GM19025 (cell line): Measurements from ENCODE around the gene INTS11.

ENCODE experiments used
- ATAC-seq: cut with Tn5 transposase; IDR thresholded peaks from one replicate; pipeline ENCODE4 v1.9.1; 2021; ENCODE audit warnings: mild to moderate bottlenecking, low read depth, moderate library complexity; ENCODE audit not compliant: unreplicated experiment

Gene INTS11

DNA sequence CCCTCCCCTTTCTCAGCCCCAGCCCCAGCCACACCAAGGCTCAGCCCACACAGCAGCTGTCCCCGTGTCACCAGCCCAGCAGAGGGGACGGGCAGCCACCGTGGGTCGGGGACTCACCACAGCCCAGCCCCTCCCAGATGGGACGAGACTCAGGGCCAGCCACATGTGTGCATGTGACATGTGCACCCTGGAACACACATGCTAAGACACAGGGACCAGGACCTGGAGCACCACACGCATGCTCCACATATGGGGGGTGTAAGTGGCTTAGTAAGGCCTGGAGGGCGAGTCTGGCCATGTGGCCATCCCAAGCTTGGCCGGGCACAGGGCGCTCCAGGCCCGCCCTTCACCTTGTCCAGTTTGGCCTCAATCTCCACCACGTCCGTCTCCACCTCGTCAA lies 20.7 kb downstream of the INTS11 start:
- ATAC-seq: no peak

DNA sequence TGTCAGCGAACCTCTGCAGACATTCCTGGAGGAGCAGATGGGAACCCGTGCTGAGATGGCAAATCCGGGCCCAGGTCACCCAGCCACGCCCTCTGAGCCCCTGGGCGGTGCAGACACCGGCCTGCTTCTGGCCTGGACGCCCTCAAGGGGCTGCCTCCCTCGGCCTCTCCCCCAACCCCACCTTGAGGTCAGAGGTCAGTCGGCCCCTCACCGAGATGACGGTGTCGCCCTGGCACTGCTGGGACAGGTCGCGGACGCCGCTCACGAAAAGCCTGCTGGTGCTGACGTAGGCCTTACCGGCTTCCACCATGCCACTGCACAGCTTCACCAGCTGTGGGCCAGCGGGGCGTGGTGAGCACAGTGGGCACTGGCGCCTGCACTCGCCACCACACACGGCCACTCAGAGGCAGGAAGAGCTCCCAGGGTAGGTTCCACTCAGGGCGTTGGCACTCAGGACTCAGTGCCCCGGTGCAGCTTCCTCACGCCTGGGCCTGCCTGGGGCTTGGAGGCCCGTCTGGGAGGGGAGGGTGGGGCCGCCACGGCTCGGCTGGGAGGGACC lies 21.4 kb downstream of the INTS11 start:
- ATAC-seq: no peak

DNA sequence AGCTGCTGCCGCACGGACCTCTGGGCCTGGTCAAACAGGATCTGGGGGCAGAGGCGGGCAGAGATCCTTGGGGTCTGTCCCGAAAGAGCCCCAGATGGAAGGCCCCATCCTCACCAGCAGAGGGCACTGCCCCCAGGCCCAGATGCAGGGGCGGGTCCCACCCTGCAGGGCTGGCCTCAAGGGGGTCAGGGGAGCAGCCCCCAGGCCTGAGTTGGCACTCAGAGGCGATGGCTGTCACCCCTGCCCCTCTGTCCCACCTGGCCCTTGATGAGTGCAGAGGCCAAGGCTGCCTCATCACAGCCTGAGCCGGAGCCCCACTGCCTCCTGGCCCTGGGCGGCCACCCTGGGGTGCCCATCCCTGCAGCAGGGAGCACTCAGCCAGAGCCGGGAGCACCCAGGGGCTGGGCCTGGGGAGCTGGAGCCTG lies 22.4 kb downstream of the INTS11 start:
- no peak for ATAC-seq

DNA sequence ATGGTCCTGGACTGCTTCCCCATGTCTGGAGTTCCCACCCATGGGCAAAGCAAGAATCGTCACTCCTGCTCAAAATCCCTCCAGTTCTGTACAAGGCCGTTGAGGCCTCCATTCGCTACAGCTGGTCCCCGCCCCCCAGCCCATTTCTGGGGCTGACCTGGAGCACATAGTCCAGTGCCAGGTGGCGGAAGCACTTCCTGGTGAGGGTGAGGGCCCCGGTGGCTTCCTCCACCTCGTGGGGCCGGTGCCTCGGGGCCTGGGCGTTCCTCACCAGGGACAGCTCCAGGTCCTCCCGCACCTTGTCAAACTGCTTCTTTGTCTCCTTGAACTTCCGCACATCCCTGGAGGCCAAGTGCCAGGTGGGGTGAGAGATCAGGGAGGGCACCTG lies 24.1 kb downstream of the INTS11 start:
- ATAC-seq: no peak

DNA sequence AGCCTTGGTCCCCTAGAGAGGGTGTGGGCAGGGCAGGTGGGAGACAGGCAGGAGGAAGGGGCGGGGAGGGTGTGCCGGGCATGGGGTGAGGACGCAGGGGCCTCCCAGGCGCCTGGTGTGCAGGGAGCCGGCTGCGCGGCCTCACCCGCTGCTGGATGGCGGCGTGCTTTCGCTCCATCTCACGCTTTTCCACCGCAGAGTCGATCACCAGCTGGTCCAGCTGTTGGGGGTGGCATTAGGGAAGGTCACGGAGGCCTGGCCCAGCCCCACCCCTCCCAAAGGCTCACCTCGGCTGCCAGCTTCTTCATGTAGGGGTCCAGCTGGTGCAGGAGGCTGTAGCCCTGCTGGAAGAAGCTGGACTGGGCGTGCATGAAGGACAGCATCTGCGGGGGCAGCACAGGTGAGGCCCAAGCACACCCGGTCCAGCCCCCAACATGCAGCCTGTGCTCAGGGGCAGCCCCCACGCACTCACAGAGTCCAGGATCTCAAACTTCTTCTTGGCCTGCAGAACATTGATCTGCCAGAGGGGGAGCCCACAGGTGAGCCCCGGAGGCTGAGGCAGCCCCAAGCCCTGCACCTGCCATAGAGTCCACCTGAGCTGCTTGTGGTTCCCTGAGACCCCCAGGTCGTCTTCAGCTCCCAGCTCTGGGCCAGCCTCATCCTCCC lies 24.6 kb downstream of the INTS11 start:
- no peak for ATAC-seq

DNA sequence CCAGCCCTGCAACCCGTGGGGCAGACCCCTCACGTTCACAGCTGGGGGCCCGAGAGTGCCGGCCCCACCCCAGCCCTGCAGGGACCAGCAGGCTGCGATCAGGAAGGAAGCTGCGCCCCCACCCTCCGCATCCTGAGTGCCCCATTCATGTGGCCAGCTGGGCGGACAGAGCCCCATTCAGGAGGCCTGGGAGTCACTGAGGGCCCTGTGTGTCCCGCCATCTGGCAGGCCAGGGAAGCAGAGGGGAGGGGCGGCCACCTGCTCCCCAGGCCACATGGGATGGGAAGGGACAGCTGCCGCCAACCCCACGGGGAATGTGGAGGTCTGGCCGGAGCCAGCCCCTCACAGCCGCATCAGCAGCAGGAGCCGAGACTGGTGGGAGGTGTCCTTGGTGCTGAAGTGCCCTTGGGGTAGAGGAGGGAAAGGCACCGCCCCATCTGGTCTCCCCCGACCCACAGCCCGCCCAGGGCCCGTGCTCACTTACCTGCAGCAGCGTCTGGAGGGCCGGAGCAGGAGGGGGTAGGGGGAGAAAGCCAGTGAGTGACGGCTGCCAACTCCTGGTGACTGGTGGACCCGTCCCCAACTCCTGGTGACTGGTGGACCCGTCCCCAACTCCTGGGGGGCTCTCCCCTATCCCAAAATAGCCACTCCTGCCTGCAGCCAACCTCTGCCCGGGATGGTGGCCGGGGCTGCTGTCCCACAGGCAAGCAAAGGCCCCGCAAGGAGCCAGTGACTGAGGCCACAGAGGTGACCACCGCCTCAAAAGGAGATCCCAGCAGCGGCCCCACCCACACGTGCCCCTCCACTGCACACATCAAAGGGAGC lies 25.4 kb downstream of the INTS11 start:
- no peak for ATAC-seq

DNA sequence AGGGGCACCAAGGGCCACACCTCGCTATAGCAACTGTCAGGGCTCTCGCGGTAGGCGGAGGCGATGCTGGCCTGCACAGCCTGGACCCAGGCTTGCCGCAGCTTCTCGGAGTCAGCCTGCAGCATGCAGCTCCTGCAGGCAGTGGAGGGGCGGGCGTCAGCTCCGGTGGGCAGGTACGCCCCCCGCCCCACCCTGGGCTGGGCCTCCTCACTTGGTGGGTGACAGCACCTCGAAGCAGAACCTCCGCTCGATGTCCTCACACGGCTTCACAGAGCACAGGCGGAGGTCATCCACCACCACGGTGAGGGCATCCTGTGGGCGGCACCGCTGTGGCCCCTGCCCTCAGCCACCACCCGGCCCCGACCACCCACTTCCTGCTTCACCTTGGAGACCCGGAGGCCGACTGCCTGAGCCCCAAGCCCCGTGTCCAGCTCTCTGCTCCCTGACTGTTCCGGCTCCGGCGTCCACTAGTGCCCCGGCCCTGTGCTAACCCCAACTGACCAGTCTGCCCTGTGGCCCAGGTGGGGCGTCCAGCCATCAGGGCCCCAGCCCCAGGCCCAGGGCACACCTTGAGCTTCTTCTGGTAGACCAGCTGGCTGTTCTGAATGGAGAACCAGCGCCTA lies 26.5 kb downstream of the INTS11 start:
- no peak for ATAC-seq

DNA sequence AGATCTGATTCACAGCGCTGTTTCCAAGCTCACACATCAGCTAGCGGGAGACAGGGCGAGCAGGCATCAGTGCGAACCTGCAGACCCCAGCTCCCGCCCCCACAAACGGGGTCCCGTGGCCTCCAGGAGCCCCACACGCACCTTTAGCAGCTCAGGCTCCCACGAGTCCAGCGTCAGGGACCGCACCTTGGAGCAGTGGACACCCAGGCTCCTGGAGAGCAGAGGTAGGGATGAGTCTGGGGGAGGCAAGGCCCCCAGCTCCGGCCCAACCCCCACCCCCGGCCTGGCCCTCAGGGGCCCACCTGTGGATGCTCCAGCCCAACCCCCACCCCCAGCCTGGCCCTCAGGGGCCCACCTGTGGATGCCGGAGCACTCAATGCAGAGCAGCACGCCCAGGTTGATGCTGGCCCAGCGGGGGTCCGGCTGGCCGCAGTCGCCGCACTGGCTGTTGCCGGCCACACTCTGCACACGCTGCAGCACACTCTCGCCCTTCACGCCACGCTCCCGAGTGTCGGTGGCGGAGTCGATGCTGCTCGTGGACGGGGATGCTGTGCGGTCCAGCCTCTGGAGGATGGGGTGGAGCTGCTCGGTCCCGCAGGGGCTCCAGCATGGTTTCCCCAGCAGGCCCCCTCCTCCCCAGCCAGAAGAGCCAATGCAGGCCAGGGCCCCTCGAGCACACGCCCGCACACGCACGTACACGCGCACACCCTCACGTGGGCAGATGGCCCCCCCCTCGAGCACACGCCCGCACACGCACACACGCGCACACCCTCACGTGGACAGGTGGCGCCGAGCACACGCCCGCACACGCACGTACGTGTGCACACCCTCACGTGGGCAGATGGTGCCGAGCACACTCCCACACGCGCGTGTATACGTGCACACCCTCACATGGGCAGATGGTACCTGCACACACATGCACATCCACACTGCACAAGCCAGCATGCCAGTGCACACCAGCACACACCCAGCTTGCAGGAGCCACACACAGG lies 28.1 kb downstream of the INTS11 start:
- ATAC-seq: no peak

DNA sequence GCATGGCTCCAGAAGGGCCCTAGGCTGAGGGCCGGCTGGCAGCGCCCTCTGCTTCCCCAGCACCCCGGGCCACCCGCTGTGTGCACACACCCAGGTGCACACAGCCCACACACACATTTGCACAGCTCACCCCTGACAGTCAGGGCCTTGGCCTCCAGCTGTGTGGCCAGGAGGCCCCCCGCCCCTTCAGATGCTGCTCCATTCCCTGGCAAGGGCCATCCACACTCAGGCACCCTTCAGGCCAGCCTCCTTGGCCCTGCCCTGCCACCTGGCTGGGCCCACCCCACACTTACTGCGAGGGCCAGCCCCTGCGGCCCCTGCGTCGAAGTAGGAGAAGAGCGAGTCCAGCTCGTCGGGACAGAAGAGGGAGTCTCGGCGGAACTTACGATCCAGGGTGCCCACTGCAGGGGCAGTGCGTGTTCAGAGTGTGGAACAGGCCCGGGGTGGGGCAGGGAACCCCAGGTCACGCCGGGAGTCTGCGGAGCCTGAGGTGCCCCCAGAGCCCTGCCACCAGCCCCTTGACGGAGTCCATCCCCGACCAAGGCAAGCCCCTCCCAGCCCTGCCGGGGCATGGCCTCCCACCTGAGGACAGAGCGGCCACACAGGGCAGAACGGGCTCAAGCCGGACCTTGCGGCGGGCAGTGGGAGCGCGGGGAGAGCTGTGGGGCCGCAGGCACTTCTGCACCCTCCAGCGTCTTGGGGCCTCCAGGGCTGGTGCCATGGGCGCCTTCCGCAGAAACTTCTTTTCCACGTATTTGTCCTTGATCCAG lies 29.1 kb downstream of the INTS11 start:
- no peak for ATAC-seq

DNA sequence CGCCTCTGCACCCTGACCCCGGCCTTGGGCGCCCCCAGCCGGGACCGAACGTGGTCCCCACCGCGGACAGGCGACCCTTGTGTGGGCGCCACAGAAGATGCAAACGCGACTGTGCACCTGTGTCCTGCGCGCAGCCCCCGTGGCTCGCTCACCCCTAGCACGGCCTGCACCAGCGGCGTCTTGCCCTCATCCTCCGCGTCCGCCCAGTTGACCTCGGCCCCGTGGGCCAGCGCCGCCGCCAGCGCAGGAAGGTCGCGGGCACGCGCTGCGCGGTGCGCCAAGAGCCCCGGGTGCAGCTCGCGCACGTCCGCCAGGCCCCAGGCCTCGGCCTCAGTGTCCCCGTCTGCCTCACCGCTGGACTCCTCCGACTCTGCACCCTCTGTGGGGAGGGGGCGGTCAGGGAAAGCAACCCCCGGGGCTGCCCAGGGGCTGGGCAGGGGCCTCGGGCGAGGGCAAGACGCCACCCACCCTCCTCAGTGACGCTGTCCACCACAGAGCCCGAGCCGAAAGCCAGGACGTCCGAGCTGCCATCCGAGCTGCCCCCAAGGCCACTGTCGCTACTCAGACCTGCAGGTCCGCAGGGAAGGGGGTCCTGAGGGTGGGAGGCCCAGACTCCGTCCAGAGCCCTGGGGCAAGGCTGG lies 30.1 kb downstream of the INTS11 start:
- ATAC-seq: no peak

DNA sequence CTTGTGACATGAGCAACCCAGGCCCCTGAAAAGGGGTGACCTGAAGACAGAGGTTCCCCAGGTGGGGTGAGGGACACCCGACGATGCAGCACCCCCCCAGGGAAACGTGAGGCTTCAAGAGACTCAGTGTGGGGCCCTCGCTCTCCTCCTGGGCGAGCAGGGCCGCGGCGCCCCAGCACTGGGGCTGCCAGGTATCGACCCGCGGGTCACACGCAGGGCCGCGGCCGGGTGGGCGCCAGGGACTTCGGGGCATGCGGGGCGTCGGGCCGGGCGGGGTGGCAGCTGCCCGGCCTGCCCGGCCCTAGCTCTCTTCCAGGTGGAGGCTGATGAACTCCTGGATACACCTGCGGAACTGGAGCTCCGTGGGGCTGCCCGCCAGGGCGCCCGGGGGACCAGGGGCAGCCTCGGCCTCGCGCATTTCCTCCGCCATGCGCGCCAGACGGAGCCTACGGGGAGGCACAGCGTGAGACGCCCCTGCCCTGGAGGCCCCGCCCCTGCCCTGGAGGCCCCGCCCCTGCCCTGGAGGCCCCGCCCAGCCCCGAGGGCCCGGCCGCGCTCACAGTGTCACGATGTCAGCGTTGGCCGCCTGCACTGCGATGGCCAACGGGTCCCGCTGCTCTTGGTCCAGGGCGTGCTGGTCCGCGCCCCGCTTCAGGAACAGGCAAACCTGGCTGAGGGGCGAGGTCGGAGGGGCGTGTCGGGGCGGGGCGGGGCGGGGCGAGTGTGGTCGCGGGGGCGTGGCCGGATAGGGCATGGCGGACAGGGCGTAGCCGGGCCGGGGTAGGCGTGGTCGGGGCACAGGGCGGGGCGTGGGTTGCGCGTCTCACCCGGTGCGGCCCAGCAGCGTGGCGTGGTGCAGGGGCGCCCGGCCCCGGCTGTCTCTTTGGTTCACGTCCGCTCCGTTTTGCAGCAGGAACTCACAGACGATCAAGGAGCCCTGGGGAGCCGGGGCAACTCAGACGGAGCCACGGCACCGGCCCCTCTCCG lies 30.9 kb downstream of the INTS11 start:
- no peak for ATAC-seq

DNA sequence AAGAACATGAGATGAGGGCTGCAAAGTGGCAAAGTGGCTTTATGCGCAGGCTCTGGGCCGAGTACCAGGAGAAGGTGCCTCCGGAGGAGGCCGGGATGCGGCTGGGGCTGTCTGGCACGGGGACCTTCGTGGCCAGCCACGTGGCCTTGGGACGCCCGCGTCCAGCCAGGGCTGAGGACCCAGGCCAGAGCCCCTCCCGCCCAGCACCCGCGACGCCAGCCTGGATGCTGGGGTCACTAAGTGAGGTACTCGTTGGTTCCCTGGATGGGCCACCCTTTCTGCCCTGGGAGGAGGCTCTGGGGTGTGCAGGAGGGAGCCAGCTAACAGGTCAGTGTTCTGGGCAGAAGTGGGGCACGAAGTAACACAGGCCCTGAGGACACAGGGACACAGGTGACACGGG lies 31.6 kb downstream of the INTS11 start:
- ATAC-seq: no peak

DNA sequence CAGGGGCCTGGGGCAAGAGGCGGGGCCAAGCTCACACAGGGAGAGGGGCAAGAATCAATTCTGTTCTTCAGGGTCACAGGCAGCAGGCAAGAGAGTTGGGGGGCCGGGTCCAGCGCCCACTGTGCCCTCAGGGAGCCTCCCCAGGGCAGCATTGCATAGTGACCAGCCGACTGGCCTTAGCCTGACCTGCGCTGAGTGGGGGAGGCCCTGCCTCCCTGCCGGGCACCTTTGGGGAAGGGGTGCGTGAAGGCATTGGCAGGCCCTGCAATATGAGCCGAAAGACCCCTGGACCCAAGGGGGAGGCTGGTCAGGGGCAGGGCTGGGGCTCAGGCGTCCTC lies 32.0 kb downstream of the INTS11 start:
- ATAC-seq: no peak

DNA sequence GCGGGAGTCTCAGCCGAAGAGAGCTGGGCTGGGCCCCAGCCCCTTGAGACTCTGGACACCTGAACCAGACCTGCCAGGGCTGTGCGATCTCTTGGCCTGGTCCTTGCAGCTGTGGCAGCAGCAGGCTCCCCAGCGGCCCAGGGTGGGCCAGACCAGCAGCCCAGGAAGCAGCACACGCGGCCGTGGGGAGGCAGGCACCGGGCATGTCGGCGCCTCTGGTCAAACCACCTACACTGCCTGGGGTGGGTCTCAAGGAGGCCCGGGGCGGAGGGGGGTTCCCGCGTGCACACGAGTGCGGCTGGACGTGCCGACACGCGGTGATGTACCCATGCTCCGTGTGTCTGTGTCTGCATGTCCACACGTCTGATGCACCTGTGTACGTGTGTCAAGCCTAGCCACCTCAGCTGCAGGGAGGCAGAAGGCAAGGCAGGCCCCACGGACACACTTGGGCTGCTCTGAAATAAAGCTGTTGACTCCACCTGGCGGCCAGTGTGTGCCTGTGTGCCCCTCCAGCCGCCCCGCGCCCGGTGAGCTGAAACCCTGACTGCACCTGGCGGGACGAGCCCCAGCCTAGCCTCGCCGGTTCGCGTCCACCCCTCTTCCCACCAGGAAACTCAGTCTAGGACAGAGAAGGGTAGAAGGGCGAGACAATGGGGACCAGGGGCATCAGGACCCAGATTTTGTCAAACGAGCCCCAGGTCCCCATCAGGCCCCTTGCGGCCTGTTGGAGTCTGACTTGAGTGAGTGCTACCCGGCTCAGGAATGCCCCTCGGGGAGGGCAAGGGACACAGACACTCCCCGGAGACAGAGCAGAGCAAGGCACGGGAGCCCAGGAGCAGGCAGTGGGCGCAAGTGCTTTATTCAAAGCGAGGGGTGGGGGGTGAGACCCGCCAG lies 32.7 kb downstream of the INTS11 start:
- no peak for ATAC-seq

DNA sequence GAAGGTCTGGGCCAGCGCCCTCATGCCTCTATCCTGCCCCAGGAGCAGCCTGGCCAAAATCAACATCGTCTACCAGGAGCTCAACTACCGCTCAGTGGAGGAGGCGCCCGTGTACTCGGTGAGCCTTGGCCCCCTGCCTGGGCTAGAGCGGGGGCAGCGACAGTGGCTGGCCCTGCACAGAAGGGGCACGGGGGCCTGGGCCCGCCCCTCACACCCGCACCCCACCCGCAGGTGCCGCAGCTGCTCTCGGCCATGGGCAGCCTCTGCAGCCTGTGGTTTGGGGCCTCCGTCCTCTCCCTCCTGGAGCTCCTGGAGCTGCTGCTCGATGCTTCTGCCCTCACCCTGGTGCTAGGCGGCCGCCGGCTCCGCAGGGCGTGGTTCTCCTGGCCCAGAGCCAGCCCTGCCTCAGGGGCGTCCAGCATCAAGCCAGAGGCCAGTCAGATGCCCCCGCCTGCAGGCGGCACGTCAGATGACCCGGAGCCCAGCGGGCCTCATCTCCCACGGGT lies 33.4 kb downstream of the INTS11 start:
- no peak for ATAC-seq

DNA sequence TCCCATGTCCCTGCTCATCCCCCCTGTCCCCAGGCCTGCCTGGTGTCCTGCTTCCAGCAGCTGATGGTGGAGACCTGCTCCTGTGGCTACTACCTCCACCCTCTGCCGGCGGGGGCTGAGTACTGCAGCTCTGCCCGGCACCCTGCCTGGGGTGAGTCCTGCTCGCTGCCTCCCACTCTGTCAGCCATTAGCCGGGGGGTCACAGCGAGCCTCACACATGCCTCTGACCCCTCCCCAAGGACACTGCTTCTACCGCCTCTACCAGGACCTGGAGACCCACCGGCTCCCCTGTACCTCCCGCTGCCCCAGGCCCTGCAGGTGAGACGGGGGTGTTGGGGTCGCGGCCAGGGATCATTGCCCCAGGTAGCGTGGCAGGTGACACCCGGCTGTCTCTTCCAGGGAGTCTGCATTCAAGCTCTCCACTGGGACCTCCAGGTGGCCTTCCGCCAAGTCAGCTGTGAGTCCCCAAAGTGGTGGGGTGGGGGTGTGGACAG lies 34.2 kb downstream of the INTS11 start:
- no peak for ATAC-seq
